Colonic mucosa (tissue), 4 donors: Measurements from ENCODE around the gene SLC26A1. TPM values are rescaled to one million over a fixed set of nuclear protein-coding genes. Genes with fewer than 3 reads are reported as not detected.

Source experiments
- DNase-seq: peaks from one replicate; pipeline ENCODE4 v3.0.0-alpha.2; 2020
- H3K27ac ChIP-seq: fragments of 200-600 bp; one replicate; pipeline ENCODE4 v1.8.0; 2021
- H3K27me3 ChIP-seq: fragments of 200-600 bp; one replicate; pipeline ENCODE4 v1.8.0; 2021
- H3K36me3 ChIP-seq: fragments of 200-600 bp; one replicate; pipeline ENCODE4 v1.8.0; 2021
- H3K4me1 ChIP-seq: fragments of 200-600 bp; one replicate; pipeline ENCODE4 v1.8.0; 2021; ENCODE audit warnings: mild to moderate bottlenecking
- H3K4me3 ChIP-seq: fragments of 200-600 bp; one replicate; pipeline ENCODE4 v1.8.0; 2021
- H3K9ac ChIP-seq, 2 donors: one replicate each; pipeline ENCODE4 v1.7.0; 2013; ENCODE audit warnings: control low read depth in 2 of 2, low read depth in 2 of 2, low read length in 2 of 2
- H3K9me3 ChIP-seq: fragments of 200-600 bp; one replicate; pipeline ENCODE4 v1.8.0; 2021
- CTCF ChIP-seq: fragments of 200-600 bp; IDR thresholded peaks from one replicate; pipeline ENCODE4 v1.8.0; 2022; ENCODE audit warnings: antibody characterized with exemption, mild to moderate bottlenecking
- intact Hi-C: fragments of 100-400 bp; cut with DNase I; formaldehyde crosslinking; loops from one replicate; pipeline ENCODE4 v1.14.1; 2022
- total RNA-seq, 2 donors: library from RNA; stranded (reverse); fragmentation: NEBNext Ultra II Directional in 1 of 2; extraction: Animal tissue kit (Norgen Biotek cat#: 25700) in 1 of 2; gene quantifications; one replicate each; pipeline ENCODE4 v1.2.1, GENCODE V29; 2021
- donor health status: healthy.
- donor health status: DM: no; HTN: no; CAD: no.
- donor health status: DM: no; HTN: no; CAD: no.

SLC26A1 gene
- total RNA-seq, 2 donors from 2014 or later = 0.77 to 3.8 TPM

DNA sequence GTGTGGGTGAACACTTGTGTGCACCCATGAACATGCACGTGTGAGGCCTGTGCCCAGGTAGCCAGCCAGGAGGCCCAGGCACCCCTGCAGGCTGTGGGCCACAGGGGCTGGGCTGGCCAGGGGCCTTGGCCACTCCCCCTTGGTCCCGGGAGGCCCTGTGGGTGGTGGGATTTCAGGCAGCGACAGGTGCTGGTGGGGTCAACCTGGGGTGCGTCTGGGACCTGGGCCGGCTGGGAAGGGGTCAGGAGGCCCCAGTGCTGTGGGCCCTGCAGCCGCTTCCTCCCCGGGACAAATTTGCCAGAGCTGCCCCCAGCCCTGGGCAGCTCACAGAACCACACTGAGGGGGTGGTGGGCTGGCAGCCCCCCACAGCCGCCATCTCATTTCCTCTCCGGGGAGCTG is 26.1 kb upstream of the SLC26A1 start:
- no peak overlapping the region for H3K4me3 ChIP-seq
- no peaks in the 10 kb centered on the region for H3K9me3 ChIP-seq
- intact Hi-C loops = no loop called here
- H3K4me1 ChIP-seq = peaks cover 9% of the 10 kb centered on the region
- no peak for DNase-seq
- H3K9ac ChIP-seq = no peak overlapping the region
- H3K36me3 ChIP-seq = no peaks in the 10 kb centered on the region
- H3K27ac ChIP-seq = no peak overlapping the region
- no peaks in the 10 kb centered on the region for H3K27me3 ChIP-seq
- TF ChIP-seq CTCF = no peak

DNA sequence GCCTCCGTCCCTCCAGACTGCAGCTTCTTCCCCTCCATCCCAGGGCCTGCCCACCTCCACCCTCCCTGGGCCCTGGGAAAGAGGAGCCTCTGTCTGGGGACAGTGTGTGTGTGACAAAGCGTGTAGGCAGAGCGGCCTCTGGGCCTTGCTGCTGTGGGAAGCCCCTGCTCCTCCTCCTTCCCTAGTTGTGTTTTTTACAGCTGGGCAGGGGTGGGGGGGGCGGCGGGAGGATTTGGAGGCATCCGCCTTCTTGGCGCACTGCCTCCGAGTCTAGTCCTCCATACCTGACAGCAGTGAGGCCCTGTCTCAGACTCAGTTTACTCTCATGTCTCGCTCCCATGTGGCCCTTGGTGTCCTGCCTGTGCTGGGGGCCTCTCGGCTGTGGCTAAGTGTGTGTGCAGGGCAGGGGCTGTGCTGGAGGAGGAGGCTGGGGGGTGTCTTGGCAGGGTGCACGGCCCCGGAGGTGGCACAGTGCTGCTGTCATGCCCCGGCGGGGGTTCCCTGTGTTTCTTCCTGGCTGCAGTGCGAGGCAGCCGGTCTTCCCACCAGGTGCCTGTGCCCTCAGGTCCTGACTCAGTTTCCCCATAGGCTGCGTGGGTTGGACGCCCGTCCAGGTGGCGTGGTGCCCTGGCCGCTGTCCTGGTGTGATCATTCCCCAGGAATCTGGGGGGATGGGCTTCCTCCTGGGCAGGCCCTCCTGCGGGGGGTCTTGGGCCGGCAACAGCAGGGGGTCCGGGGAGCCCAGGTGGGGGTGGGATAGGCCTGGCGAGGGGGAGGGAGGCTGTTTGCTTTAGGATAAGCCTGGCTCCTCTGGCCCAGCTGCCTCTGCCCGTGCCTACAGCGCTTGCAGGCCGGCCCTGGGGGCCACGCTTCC is 25.2 kb upstream of the SLC26A1 start:
- peaks cover 9% of the 10 kb centered on the region for H3K4me1 ChIP-seq
- intact Hi-C loops = no loop called here
- no peaks in the 10 kb centered on the region for H3K27me3 ChIP-seq
- H3K9ac ChIP-seq = no peak overlapping the region
- no peak for TF ChIP-seq CTCF
- no peak overlapping the region for H3K27ac ChIP-seq
- H3K9me3 ChIP-seq = no peaks in the 10 kb centered on the region
- no peak for DNase-seq
- H3K36me3 ChIP-seq = no peaks in the 10 kb centered on the region
- H3K4me3 ChIP-seq = no peak overlapping the region

- no peaks in the 10 kb centered on the region for H3K27me3 ChIP-seq
- H3K9me3 ChIP-seq = no peaks in the 10 kb centered on the region
- intact Hi-C loops = no loop called here
- H3K27ac ChIP-seq = no peak overlapping the region
- H3K4me3 ChIP-seq = no peak overlapping the region
- TF ChIP-seq CTCF = no peak
- no peak for DNase-seq
- H3K4me1 ChIP-seq = peaks cover 8% of the 10 kb centered on the region
- no peak overlapping the region for H3K9ac ChIP-seq
- H3K36me3 ChIP-seq = no peaks in the 10 kb centered on the region
These were observed 24.5 kb upstream of the SLC26A1 start for GRCh38 chr4:1017706-1018105.

DNA sequence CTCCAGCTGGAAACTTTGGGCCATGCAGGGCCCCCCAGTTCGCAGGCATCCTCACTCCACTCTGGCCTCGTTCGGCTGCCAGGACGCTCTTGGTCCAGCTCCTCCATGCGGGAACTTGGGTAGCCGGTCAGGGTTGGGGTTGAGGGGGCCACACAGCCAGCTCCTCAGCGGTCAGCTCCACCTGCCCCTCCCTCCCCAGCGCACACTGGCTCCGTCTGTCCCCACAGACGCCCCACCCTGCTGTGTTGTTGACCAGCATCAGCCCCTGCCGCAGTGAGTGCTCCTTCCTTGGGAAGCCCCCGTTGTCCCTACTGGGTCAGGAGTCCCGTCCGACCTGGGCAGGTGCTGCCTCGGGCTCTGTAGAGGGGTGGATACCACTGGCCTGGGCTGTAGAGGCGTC is 24.0 kb upstream of the SLC26A1 start:
- Histone ChIP-seq H3K27me3 (no peaks in the 10 kb centered on the region), H3K4me1 (peaks cover 3% of the 10 kb centered on the region), H3K9me3 (no peaks in the 10 kb centered on the region), H3K9ac (no peak overlapping the region), H3K36me3 (no peaks in the 10 kb centered on the region), H3K4me3 (no peak overlapping the region), H3K27ac (no peak overlapping the region)
- DNase-seq = no peak
- intact Hi-C loops = no loop called here
- TF ChIP-seq CTCF = no peak

DNA sequence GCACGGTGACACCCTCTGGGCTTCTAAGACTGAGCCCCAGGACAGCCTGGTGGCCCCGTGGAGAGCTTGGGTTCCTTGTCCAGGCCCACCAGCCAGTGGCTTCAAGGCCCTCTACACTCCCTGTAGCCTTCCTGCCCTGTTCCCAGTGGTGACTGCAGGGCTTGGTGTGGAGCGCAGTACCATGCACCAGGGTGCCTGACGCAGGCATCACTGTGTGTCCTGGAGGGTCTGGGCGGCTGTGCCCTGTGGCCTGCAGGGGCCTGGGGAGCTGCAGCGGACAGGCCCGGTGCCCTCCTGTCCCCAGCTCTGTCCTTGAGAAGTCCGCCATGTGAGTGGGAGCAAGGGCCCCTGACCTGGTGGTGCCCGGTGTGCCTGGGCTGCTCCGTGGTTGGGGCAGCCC is 22.5 kb upstream of the SLC26A1 start:
- H3K9me3 ChIP-seq = no peaks in the 10 kb centered on the region
- H3K36me3 ChIP-seq = no peaks in the 10 kb centered on the region
- no peaks in the 10 kb centered on the region for H3K27me3 ChIP-seq
- no peak for DNase-seq
- H3K27ac ChIP-seq = no peak overlapping the region
- H3K9ac ChIP-seq = no peak overlapping the region
- no peaks in the 10 kb centered on the region for H3K4me1 ChIP-seq
- no peak overlapping the region for H3K4me3 ChIP-seq
- no peak for TF ChIP-seq CTCF
- intact Hi-C loops = no loop called here
